NCI-H345 treated with DMSO at 0.1 percent for 48 hours (cell line): Measurements from ENCODE around the gene RPS6KA1.
"Not testable (repeated sequence)": the region's sequence is repeated elsewhere in the genome, so short reads cannot be mapped to it uniquely, and the experiment has no call there.

ENCODE experiments used
- DNase-seq: peaks from one replicate; lab custom pipeline; 2025; ENCODE audit not compliant: unreplicated experiment; lab: John Stamatoyannopoulos, UW

The RPS6KA1 gene

GRCh38 chr1:26529655-26530409 is at the start of gene RPS6KA1:
TSS of gene RPS6KA1 (plus strand) at chr1:26529761. CDS start at chr1:26529921, 160 bp downstream.
- peak; percentile 50 for DNase-seq

DNA sequence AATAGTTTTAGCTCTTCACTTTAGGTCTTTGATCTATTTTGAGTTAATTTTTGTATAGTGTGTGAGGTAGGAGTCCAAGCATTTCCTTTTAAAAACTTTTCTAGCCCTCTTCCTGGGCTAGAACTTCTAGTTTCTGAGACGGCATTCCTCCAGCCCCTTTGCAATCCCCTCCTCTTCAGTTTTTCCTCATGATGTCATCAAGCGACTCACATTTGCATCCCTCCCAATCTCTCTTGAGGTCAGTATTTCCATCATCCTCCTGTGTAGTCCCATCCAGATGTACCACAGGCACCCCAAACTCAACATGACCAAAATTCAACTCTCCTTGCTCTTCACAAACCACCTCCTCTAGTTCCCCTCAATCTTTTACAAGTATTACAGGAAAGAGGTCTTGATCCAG is 46.6 kb upstream of the RPS6KA1 start:
- DNase-seq: no peak

DNA sequence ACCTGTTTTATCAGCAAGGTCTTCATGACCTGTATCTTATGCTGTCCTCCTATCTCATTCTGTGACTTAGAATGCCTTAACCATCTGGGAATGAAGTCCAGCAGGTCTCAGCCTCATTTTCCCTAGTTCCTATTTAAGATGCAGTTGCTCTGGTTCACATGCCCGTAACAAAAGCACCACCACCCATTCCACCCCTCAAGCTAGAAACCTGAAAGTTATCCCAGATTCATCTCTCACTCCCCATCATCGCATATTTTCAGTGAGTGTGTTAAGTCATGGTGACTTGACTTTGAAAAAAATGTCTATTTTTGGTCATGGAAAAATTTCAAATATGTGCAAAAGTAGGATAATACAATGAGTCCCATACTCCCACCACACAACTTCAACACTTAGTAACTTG is 45.6 kb upstream of the RPS6KA1 start:
- no peak for DNase-seq

DNA sequence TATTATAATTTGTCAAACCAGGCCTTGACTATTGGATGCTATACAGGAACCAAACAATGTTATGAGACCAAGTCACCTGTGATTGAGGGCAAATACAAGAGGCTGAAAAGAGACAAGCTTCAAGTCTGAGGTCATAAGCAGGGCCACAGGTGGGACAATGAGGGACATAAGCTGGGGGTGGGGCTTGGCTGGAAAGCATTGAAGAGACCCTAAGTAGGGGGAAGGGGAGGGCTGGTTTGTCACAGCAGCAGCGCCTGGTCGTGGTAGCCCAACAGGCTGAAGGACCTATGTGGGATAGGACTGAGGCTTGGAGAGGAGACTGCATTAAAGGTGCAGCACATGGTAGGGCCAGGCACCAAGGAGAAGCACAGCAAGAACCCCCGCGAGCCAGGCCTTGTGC is 39.4 kb upstream of the RPS6KA1 start:
- no peak for DNase-seq

DNA sequence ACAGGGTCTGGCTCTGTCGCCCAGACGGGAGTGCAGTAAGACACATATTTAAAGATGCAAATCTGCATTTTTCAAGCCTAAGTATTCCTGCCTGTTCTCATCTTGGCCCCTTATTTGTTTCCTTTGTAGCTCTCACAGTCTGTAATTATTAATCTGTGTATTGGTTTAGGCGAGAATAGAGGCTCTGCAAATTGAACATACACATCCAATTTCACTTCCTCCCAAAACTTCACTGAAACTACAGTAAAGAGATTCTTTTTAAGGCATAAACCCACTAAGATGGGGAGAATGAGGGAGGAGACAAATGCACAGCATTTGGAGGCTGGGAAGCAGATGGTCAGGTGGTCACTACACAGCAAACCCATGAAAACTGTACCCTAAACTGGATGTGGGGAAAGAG is 36.3 kb upstream of the RPS6KA1 start:
- DNase-seq: no peak

DNA sequence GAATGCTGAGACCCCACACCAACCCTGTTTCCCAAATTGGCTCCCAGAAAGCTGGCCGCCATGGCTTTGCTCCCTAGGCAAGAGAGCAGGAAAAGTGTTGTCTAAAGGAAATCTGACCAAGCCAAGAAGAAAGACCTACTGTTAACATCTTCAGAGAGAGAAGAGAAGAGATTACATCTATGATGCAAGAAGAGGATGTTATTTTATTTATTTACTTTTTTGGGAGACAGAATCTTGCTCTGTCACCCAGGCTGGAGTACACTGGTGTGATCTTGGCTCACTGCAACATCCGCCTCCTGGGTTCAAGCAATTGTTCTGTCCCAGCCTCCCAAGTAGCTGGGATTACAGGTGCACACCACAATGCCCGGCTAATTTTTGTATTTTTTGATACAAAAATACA is 35.6 kb upstream of the RPS6KA1 start:
- DNase-seq: no peak

DNA sequence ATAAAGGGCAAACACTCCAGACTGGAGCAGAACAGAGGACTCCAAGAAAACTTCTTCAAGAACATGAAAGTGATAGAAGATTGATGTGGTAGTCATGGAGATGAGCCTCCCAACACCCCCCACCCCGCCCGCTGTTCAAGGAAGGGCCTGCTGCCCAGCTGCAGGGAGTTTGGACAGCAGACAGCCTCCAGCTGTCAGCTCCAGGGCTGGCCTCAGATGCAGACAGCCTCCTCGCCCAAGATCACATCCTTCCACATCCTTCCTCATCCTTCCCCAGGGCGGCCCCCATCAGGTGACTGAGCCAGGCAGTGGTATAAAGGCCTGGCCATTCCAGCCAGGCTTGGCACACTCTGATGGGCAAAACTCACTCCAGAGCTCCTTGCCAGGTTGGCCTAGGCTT is 32.7 kb upstream of the RPS6KA1 start:
- DNase-seq: no peak

- no peak for DNase-seq
These were observed 30.7 kb upstream of the RPS6KA1 start for GRCh38 chr1:26498894-26499293.

GRCh38 chr1:26500488-26501175 is 28.9 kb upstream of the RPS6KA1 start:
- DNase-seq: peak; percentile 73

- DNase-seq: not testable (repeated sequence)
These were observed 18.9 kb upstream of the RPS6KA1 start for GRCh38 chr1:26510711-26511110.

- DNase-seq: not testable (repeated sequence)
These were observed 13.7 kb upstream of the RPS6KA1 start for GRCh38 chr1:26515836-26516235.

GRCh38 chr1:26516987-26517765 is 12.4 kb upstream of the RPS6KA1 start:
- no peak for DNase-seq

DNA sequence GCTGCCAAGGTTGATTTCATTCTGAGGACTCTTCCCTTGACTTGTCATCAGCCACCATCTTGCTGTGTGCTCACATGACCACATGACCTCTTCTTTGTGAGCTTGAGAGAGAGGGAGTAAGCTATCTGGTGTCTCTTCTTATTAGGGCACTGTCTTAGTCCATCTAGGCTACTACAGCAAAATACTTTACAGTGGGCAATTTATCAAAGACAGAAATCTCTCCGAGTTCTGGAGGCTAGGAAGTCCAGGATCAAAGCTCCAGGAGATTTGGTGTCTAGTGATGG is 11.9 kb upstream of the RPS6KA1 start:
- no peak for DNase-seq

GRCh38 chr1:26518355-26518754 is 11.2 kb upstream of the RPS6KA1 start:
- no peak for DNase-seq

DNA sequence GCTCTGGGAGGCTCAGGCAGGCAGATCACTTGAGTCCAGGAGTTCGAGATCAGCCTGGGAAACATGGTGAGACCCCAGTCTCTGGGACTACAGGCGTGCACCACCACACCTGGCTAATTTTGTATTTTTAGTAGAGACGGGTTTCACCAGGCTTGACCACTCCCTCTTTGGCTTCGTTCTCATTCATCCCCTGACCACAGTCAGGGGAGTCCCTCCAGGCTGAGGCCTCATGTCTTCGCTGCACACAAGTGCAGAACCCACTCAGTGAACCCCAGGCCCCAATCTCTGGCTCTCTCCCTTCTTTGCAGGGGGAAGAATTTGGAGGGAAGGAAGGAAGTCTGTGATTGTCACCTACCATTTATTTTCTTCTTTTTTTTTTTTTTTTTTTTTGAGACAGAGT is 9.2 kb upstream of the RPS6KA1 start:
- DNase-seq: no peak

DNA sequence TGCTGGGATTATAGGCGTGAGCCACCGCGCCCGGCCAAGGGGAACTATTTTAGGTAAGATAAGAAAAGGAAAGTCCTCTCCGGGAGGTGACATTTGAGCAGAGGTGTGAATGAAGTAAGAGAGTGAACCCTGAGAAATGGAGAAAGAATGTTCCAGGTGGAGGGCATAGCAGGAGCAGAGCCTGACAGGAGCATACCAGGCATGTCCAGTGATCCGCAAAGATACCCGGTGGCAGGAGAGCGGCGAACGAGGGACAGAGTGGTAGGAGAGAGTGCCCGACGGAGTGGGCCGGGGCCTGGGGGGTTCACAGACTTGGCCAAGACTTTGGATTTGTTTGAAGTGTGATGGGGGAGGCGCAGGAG is 7.9 kb upstream of the RPS6KA1 start:
- DNase-seq: no peak

DNA sequence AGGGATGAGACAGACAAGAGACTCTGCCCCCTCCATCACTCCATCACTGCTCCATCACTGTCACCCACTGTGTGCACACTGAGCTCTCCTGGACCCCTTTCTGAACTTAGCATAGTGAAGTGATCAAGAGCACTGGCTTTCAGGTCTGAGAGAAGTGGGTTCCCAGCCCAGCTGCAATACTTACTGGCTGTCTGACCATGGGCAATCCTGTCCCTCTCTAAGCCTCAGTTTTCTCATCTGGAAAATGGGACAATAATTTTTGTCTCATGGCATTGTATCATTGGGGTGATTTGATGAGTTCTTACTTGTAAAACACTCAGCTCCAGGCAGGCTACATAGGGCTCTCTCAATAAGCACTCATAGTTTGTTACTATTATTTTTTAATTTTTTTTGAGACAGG is 7.5 kb upstream of the RPS6KA1 start:
- DNase-seq: no peak

DNA sequence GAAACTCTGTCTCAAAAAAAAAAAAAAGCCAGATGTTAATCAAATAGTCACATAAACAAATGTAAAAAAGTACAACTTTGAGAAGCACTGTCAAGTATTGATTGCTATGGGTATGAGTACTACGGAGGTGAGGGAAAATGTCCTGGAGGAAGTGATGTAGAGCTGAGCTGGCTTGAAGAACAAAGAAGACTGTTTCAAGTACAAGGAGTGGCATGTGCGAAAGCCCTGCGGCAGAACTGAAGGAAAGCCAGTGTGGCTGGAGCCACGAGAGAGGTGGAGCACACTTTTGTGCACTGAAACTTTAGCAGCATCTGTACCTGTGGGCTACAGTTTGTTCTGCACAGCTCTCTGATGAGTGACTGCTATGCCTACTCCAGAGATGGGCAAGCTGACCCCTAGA is 5.4 kb upstream of the RPS6KA1 start:
- DNase-seq: no peak

GRCh38 chr1:26526287-26526686 is 3.3 kb upstream of the RPS6KA1 start:
- no peak for DNase-seq

- DNase-seq: no peak
These were observed 231 bp upstream of the RPS6KA1 start for GRCh38 chr1:26529405-26529654.

GRCh38 chr1:26530410-26530894 is 891 bp downstream of the RPS6KA1 start:
- DNase-seq: no peak

GRCh38 chr1:26530895-26531598 is 1.5 kb downstream of the RPS6KA1 start:
- DNase-seq: no peak
